HG03469 (cell line): ENCODE results near the gene FIGNL2.

Source experiments
- ATAC-seq: cut with Tn5 transposase; IDR thresholded peaks from one replicate; pipeline ENCODE4 v1.9.1; 2021; ENCODE audit warnings: mild to moderate bottlenecking, moderate library complexity, moderate number of reproducible peaks; ENCODE audit not compliant: unreplicated experiment

FIGNL2 gene

DNA sequence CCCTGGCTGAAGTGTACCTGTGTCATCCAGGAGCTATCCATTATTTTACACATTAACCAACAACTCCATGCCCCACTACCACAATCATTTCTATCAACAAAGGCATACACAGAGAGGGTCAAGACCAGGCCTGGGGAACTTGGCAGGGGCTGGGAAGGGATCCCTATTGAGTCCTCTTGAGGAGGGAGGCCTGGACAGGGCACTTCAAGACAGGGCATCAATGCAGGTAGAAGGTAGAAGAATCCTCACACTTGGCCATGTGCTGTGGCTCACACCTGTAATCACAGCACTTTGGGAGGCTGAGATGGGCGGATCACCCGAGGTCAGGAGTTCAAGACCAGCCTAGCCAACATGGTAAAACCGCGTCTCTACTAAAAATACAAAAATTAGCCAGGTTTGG is 26.0 kb upstream of the FIGNL2 start:
- ATAC-seq = no peak

DNA sequence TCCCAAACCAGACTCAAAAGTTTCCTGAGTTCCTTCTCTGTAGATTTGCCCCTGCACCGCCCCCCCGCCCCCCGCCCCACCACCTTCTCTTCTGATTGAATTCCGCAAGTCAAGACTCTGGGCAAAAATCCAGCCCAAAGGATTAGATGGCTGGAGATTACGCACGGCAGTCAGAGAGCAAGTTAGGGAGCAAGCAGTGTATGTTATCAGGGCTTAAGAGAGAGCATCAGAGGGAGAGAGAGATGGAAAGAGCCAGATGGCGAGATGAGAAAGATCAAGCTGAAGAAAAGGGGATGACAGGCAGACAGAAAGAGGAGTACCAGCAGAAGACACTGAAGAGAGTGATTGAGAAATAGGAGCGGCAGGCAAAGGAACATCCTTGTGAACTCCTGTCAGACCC is 25.5 kb upstream of the FIGNL2 start:
- no peak for ATAC-seq

DNA sequence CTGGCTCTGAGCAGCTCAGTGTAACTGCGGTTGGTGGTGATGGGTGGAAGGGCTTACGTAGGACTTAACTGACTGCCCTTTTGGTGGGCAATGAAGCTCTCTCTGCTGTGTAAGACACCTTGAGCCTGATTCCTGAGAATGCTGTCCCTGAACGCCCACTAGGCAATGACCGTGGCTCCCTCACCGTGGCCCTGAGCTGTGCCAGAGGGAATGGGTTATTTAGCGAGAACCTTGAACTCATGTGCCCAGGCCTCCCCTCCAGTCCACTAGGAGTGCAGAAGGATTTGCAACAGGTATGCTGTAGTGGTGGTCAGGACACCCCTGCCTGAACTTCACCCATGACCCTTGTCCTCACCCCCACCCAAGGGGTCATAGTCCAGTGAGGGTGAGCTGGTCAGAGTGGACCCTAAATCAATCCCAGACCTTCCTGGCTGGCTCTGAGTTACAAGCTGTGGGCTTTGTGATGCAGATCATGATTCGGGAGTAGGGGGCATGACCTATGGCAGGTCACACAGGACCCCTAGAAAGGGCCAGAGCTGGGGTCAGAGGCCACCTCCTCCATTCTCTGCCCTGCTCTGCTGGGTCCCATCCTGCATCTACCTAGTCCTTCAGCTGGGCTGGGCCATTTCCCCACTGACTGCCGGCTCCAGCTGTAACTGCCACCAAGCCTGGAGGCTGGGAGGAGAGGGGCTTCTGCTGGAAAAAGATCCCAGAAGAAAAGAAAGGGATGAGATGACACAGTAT is 24.9 kb upstream of the FIGNL2 start:
- no peak for ATAC-seq

DNA sequence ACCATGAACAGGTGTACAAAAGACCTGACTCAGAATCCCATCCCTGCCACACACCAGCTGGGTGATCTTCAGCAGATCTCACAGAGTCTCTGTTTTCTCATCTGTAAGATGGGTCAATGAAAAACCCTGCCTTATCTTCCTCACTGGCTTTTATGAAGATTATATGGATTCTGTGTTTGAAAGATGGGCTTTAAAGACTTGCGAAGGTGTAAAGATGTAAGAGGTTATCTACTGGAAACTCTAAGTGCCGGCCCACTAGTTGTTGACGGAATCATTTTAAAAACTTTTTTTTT is 24.1 kb upstream of the FIGNL2 start:
- no peak for ATAC-seq

DNA sequence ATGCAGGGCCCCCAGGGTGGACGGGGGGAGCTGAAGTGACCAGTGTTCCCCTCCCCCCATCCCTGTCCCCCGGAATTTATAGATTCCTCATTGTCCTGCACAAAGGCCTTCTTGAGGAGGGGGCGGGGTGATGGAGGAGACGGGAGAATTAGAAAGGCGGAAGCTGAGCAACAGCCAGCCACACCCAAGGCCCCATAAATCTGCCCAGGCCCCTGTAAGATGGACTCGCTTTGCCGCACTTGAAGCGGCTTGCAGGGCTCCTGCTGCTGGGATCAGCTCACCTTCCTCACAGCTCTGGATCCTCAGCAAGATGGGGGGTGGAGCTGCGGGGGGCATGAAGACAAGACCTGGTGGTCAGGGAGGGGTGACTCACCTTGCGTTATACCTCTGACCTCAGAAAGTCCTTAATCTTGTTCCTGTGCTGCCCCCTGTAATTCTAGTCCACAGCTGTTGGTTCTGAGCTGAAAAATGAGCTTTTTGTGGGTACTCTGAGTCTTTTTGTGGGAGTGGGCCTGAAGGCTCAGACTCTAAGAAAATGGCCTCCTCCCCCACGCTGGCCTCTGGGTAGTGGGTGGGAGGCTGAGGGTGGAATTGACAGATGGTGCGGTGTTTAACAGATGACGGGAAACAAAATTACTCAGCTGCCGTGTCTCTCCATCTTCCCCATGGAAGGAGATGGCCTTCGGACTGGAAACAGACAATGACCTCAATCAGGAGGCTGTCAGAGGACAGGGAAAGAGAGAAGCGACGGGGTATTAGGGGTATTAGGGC is 23.6 kb upstream of the FIGNL2 start:
- no peak for ATAC-seq

DNA sequence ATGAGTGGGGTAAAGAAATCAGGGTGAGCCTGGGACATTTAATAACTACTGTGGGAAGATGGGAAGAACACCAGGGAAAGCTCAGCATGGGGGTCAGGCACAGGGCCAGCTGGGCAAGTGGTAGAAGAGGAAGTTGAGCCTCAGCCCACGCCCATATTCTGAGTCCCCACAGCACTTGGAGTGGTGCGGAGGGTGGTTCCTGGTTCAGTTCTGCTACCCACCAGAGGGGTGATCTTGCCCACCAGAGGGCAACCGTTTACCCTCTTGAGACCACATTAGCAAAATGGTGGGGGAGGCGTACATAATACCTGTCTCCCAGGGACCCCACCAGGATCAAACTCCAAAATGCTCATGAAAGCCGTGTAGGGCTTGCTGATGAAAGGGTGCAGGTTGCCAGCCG is 22.6 kb upstream of the FIGNL2 start:
- ATAC-seq = no peak

DNA sequence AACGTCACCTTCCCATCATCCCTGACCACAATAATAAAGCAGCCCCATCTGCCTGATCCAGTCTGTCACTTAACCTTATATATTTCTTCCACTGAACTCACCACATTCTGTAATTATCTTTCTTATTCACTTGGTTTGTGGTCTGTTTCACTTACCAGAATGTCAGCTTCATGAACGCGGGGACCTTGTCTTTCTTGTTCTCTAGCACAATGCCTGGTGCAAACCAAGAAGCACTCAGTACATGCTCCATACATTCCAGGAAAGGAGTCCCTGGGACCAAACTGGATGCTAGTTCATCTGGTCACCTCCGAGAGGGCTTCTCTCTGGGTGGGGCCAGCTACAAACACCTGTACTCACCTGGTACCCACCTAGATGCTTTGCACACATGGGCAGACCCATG is 22.0 kb upstream of the FIGNL2 start:
- no peak for ATAC-seq

DNA sequence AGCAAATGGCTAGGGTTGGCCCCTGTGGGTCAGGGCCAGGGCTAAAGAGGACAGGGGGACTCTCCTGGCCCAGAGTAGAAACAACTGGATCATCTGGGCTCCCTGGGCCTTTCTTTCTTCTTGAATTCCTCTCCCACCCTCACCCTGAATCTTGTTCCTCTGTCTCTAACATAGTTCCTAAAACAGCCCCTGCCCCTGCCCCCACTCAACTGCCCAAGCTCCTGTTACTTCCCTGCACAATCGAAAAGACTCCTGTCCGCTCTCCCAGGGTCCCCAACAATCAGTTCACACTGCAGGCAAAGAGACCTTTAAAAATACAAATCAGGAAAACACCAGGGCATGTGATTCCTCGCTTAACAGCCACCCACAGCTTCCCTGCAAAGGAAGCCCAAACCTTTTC is 21.4 kb upstream of the FIGNL2 start:
- no peak for ATAC-seq

DNA sequence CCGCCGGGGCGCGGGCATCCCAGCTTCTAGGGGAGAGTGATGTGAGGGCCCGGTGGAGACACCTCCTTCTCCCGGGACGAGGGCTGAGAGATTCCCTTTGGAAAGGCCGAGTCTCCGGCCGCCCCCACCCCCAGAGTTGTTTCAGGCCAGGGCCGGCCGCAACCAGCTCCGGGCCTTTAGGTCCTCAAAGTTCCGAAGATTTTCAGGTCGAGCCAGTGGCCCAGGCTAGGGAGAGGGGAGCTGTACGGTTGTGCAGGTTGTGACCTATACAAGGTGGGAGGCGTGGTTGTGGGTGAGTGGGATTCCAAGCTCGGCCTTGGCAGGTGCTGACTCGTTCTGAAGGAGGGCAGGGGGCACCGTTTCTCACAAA is 21.0 kb upstream of the FIGNL2 start:
- ATAC-seq = no peak

DNA sequence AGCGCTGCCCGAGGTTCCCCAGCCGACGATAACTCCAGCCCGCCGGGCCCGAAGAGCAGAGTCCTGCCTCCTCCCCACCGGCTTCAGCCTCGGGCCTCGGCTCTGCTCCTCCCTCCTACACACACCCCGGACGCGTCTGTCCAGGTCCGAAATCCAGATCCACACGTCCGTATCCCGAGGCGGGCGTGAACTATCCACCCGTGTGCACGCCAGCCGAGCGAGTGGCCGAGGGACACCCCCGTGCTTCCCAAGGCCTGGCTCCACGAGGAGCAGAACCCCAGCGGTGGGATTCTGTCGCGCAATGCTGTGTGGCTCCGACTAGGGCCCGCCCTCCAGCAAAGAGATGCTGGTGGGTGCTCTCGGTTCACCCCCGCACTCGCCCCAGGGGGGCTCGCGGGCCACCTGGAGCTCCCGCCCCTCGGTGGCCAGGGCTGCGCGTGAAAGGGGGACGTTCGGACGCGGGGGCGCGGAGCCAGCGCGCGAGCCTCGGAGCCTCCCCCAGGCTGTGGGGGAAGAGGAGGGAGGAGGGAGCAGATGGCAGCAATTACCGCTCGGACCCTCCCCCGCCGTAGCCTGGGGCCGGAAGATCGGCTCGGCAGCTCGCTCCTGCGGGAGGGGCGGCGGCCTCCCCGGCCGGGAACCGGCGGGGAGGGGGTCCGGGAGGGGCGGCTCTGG is 20.4 kb upstream of the FIGNL2 start:
- no peak for ATAC-seq

DNA sequence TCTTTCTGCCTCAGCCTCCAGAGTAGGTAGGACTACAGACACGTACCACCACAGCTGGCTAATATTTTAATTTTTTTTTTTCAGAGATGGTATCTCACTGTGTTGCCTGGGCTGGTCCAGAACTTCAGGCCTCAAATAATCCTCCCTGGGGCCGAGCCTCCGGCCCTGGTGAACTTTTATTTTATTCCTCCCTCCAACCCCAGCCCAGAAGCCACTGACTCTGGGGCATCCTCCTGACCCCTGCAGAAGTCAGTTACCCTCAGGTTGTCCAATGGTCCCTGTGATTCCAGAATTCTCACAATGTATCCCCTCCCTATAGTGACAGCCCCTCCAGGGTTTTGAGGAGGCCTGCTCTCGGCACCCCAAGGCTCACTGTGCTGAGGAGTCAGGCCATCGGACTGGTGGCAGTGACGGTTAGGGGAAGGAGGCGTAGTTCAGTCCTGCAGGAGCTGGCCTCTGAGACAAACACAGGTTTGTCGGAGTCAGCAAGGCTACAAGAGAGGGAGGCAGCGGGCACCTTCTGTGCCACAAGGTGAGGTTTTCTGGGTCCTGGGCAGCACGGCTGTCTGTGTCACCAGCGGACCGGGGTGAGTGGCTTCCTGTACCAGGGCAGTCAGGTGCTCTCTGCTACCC is 19.4 kb upstream of the FIGNL2 start:
- ATAC-seq = no peak

DNA sequence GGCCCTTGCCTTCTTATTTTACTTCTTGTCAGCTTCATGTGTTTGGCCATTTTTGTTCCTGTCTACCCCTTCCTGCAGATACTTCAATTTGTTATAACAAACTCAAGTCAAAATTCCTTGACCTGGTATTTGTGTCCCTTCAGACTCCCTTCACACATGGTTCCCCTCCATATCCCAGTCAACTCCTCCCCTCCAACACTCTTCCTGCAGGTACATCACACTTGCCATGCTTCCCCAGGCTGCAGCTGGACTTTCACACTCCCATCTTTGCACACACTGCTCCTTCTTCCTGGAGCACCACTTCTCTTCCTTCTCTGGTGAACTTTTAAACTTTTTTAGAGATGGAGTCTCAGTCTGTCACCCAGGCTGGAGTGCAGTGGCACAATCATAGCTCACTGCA is 18.9 kb upstream of the FIGNL2 start:
- no peak for ATAC-seq

DNA sequence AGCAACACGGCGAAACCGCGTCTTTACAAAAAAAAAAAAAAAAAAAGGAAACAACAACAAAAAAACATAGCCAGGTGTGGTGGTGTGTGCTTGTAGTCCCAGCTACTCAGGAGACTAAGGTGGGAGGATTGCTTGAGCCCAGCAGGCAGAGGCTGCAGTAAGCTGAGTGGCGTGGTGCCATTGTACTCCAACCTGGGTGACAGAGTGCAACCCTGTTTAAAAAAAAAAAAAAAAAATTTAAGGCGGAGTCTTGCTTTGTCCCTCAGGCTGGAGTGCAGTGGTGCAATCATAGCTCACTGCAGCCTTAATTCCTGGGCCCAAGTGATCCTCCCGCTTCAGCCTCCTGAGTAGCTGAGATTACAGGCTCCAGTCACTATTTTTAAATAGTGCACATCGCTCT is 18.2 kb upstream of the FIGNL2 start:
- no peak for ATAC-seq

DNA sequence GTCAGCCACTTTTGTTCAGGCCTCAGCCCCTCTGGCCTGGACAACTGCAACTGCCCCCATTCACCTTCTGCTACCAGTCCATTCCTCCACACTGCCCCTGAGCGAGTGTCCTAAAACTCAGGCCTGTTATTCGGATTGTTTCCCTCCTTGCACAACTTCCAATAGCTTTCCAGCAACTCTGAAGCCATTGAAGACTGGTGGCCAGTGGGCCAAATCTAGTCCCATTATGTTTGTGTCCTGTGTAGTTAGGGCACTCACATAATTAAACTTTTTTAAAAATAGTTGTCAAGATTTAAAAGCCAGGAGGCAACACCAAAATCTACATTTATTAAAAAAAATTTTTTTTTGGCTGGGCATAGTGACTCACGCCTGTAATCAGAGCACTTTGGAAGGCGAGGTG is 17.8 kb upstream of the FIGNL2 start:
- no peak for ATAC-seq

DNA sequence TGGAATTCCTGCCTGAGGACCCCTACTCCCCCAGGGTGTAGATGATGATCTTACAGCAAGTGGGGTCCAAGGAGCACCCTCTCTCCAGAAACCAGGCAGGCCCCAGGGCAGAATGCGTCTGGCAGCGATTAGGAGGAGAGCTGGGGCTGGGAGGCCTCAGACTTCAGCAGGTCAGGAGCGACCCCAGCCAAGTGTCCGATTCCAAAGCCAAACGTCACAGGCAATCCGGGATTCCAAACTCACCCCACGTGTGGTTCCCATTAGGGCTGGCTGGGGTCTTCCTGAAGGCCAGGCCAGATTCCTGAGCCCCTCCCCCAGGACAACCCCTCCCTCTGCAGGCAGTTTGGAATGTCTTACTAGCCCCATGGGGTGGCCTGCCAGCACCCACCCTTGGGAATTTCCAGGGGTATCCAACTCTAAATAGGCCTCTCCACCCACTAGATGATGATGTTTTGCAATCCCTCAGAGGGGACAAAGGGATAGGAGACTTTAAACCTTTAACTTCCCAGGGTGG is 17.3 kb upstream of the FIGNL2 start:
- ATAC-seq = no peak

DNA sequence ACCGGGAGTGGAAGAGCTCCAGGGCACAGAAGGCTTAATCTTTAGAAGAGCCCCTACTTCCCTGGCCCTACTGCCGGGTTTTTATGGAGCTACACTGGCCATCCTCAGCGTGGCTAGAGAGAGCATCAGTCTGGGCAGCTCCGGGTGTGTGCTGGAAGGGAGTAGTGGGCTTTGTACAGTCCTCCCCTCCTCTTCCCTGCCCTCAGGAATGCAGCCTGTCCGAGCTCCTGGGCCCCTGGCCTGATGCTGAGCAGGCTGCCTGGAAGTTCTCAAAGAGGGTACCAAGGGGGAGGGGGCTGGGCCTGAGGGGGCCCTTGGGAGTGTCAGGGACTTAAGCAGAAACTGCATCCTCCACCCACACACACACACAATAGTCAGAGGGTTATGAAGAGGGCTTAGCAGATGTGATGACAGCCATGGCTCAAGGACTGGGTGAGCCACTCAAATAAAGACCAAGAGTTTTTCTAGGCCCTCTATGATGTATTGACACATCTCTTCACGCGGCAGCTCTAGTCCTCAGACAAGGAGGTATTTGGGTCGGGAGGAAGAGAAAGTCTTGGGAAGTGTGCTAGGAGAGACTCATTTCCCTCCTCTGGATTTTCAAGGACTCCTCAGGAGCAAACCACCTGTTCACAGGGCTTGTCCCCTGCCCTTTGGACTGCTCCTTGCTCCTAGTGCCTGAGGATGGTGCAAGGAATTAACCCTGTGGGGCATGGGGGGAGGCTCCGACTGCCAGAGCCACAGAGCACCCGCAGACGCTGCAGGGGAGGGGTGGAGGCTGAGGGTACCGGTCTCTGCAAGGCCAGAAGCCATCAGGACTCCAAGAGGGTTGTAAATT is 16.5 kb upstream of the FIGNL2 start:
- ATAC-seq = no peak

DNA sequence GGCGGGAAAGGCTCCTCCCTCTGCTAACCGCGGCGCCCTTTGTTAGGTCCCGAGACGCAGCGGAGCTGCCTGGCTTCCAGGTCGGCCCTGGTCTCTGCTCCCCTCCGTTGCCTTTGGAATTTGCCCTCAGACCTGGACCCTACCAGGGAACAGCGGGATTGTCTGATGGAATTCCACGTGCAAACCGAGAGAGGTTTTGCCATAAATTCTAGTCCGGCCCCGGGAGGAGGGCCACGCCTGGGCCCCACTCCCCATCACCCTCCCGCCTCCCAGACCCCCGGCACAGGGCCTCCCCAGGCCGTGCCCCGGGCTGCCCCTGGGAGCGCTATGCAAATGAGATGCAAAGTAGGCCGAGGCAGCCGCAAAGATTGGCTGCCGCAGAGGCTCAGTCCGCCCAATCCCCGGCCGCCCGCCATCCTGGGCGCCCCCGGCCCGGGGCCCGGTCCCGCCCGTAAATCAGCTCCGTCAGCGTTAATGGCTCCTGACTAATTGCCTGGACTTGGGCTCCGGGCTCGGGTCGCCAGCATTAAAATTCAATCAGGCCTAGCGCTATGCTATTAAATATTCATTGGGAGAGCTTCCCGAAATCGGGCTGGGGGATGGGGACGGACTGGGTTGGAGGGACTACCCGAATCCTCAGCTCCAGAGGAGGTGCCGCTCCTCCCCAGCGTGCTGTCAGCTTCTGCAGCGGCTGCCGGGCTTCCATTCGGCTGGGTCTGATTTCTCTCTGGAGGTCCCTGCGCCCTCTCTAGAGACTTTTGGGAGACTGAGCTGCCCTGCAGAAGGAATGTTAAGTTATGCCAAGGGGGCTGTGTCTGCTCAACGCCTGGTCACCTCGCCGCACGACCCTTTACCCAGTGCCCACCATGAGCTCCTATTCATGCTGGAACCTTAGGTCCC is 15.7 kb upstream of the FIGNL2 start:
- no peak for ATAC-seq

DNA sequence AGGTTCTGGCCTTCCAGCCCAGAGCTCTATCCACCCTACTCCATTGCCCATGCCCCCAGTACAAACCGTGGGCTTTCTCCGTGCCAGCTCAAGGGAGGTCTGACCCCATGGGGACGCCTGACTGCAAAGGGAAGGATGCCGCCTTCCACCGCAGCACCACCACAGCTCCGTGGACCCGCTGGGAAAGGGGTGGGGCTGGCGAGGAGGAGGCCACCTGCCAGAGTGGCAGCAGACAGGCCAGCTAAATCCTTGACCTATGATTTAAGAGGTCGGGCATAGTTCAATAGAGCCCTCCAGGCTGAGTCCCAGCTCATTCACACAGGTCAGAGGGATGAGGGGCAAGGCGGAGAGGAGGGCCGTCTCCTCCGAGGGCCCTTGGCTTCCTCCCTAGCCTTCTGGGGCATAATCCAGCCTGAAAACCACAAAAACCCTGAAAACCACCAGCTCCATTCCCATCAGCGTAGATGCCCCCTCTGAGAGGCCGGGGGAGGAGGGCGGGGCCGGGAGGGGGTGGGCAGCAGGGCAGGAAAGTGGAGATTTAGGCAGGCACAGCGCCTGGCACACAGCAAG is 14.9 kb upstream of the FIGNL2 start:
- ATAC-seq = no peak

DNA sequence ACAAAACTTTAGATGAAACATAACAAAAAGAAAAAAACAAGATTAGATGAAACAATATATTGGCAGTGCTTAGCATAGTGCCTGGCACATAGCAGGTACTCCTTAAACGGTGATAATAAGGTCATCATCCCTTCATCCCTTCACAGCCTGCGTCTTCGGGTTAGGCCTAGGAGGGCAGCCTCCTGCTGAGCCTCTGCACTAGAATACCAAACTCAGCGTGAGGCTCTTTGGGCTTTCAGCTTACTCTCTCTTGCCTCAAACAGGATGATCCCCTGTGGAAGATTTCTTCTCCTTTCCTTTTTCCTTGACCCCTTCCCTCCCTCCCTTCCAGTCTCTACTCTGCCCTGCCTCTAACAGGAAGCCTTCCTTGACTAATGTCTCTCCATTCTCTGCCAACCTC is 14.4 kb upstream of the FIGNL2 start:
- no peak for ATAC-seq
